ENCODE measurements around the gene UCN3.
"Not testable (repeated sequence)": the region's sequence is repeated elsewhere in the genome, so short reads cannot be mapped to it uniquely, and the experiment has no call there.

The UCN3 gene

GRCh38 chr10:5369362-5370158 is 4.8 kb downstream of the UCN3 start:
- no peak for DNase-seq

GRCh38 chr10:5370493-5371352 is 6.0 kb downstream of the UCN3 start:
- no peak for DNase-seq

GRCh38 chr10:5373307-5373706 is 8.5 kb downstream of the UCN3 start:
- DNase-seq: no peak

DNA sequence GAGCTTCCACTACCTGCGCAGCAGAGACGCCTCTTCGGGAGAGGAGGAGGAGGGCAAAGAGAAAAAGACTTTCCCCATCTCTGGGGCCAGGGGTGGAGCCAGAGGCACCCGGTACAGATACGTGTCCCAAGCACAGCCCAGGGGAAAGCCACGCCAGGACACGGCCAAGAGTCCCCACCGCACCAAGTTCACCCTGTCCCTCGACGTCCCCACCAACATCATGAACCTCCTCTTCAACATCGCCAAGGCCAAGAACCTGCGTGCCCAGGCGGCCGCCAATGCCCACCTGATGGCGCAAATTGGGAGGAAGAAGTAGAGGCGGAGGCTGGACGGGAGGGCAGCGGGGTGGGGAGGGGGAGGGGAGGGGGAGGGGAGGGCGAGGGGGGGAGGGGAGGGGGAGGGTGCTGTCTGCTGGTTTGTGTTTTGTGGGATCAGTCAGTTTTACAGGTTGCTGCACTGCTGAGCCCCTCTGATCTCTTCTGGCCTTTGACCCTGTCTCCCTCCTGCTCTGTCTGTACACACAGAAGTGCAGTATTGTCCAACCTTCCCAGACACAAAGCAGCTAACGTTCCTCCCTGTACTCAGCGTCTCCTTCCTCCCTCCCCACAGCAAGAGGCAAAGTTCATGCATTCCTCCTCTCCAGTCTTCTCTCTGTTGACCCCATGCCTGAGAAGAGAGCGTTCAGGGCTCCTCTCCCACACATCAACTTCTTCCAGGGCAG is 9.3 kb downstream of the UCN3 start:
- DNase-seq: no peak

- no peak for DNase-seq
Measured at GRCh38 chr10:5376450-5376849, 11.7 kb downstream of the UCN3 start.

DNA sequence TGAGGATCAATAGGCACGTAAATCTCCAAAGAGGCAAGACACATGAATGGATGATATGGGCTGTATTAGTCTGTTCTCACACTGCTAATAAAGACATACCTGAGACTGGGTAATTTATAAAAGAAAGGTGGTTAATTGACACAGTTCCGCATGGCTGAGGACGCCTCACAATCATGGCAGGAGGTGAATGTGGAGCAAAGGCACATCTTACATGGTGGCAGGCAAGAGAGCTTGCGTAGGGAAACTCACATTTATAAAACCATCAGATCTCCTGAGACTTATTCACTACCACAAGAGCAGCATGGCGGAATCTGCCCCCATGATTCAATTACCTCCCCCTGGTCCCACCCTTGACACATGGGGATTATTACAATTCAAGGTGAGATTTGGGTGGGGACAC is 14.4 kb downstream of the UCN3 start:
- not testable (repeated sequence) for DNase-seq

DNA sequence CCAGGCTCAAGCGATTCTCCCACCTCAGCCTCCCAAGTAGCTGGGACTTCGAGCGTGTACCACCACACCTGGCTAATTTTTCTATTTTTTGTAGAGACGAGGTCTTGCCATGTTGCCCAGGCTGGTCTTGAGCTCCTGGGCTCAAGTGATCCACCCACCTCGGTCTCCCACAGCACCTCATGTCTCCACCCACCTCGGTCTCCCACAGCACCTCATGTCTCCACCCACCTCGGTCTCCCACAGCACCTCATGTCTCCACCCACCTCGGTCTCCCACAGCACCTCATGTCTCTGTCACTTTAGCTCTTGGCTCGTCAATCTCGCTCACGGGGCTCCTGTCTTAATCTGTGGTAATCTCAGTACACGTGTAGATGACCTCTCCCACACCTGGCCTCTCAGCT is 15.6 kb downstream of the UCN3 start:
- DNase-seq: not testable (repeated sequence)

GRCh38 chr10:5381187-5381586 is 16.4 kb downstream of the UCN3 start:
- DNase-seq: no peak

DNA sequence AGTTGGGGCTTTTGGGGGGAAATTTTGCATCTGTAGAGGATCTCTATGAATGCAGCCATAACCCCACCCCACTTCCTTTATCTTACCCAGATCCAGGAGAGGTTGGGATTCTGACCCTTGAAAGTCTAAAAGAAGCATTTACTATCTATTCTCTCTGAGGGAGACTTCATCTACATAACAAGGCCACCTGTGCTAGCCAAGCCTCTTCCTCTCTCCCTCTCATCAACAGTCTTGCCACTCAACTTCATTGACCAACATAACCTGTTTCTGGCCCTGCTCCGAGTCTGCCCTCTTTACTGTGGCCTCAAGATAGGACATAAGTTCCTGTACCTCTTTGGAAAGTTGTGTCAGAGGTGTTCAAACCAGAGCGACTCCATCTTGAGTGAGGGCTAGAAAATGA is 20.5 kb downstream of the UCN3 start:
- DNase-seq: no peak

DNA sequence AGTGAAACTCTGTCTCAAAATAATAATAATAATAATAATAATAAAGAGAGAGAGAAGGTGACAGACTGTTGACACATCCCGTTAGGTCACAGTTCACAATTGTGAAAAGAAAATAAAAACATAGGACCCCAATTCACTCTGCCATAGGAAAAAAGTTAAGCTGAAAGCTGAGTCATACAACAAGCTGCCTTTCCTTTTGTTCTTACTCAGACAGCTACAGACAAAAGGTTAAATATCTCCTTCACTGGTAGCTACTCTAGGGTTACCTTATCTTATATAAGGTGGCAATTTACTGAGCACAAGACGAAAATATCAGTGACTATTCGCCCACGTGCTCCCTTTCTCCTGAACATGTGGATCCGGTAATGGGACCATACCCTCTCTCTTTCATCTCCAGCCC is 22.4 kb downstream of the UCN3 start:
- no peak for DNase-seq

DNA sequence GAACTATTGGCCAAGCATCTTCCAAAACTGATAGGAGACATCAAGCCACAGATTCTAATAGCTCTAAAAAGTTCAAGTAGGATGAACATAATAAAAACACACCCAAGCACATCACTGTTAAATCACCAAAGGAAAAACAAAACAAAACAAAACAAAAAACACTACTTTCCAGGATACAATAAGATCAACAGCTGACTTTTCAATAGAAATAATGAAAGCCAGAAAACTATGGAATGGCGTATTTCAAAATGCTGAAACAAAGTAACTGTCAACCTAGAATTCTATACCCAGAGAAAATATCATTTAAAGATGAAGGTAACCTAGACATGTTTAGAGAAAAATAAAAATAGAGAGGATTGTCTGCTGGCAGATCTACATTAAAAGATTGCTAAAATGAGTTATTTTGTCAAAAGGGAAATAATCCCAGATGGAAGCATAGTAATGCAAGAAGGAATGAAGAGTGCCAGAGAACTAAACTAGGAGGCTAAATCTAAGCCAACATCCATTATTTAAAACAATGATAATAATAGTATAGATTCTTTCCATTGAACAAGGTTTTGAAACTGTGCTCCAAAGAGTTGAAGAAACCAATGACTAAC is 25.9 kb downstream of the UCN3 start:
- no peak for DNase-seq

DNA sequence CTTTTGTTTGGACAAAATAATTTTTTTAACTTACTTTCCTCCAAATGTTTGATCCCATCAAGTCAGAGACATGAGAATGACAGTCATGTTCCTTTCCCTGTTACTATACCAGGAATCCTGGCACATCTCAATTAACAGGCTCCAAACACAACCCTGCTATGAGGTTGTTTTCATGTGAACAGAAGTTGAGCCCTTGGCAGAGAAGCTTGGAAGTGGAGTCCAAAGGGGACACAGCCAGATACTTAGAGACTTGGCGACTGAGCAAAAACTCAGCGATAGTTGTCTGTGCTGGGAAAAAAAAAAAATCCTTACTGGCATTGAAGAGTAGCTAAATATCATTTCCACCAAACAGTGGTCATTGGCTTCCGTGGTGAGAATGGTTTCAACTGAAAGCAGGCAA is 27.0 kb downstream of the UCN3 start:
- DNase-seq: no peak

DNA sequence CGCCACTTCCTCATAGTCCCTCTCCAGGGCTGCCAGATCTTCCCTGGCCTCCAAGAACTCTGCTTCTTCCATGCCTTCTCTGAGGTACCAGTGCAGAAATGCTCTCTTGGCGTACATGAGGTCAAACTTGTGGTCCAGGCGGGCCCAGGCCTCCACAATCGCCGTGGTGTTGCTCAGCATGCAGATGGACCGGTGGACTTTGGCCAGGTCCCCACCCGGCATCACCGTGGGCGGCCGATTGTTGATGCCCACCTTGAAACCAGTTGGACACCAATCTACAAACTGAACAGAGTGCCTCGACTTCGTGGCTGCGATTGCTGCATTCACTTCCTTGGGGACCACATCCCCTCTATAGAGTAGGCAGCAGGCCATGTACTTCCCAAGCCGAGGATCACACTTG is 28.8 kb downstream of the UCN3 start:
- no peak for DNase-seq

DNA sequence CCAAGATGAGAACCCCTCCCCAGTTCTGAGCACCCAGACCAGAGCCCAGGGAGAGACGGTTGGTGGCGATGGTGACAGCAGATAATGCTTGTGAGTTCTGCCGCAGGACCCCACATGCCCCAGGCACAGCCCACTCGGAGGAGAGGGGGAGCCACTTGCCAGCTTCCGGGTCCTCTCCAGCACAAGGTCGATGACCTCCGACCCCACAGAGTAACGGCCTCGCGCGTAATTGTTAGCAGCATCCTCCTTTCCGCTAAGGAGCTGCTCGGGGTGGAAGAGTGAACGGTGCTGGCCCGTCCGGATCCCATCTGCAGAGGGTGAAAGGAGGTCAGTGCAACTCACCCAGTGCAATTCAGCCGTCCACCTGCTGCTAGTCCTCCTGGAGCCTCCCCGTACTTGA is 30.4 kb downstream of the UCN3 start:
- no peak for DNase-seq

- no peak for DNase-seq
Measured at GRCh38 chr10:5396556-5397300, 32.0 kb downstream of the UCN3 start.

DNA sequence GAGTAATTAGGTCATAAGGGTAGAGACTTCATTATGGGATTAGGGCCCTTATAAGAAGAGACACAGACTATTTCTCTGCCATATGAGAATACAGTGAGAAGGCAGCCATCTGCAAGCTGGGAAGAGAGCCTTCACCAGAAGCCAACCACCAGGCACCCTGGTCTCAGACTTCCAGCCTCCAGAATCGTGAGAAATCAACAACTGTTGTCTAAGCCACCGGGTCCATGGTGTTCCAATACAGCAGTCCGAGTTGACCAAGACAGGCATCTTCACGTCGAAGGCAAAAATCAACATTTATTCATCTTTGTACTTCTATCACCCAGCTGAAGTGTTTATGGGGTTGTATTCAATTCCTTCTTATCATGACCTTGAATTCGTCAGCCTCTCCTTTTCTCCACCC is 34.6 kb downstream of the UCN3 start:
- DNase-seq: no peak

DNA sequence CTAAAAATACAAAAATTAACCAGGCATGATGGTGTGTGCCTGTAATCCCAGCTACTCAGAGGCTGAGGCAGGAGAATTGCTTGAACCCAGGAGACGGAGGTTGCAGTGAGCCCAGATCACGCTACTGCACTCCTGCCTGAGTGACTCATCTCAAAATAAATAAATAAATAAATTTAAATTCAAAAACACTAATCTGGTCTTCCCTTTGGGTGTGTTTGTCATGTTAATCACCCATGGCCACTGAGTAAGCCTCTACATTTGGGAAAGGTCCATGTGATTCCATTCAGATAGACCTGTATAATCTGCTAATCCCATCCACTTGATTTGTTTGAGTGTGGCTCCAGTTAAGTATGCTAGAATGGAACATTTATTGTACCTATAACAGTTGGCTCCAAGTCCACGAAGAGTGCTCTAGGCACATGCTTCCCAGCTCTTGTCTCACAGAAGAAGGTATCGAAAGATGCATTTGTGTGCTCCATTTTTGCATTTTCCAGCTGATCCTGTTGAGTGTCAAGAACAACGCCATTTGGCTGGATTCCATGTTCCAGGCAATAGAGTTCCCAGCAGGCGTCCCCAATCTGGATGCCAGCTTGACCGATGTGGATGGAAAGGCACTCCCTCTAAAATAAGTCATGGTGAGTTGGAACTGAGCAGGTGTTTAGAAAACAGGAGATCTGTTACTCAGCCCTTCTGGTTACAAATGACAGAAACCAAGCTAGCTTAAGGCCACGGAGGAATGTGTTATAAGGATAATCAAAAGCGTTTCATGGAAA is 35.9 kb downstream of the UCN3 start:
- no peak for DNase-seq

DNA sequence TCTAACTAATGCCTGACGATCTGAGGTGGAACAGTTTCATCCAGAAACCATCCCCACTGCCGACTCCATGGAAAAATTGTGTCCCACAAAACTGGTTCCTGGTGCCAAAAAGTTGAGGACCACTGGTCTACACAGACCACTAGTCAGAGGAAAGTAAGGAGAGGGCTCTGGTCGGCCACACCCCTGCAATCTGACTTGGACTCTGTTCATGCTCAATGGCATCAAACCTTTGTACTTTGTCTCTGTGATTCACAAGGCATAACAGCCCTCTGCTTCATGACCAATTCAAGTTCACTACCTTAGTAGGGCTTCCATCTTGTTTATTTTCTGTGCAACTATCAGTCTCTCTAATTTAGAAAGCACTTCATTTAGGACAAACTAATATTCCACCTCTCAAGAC is 38.0 kb downstream of the UCN3 start:
- DNase-seq: no peak

GRCh38 chr10:5404208-5405041 is 39.7 kb downstream of the UCN3 start, which contains the start of gene TUBAL3:
Gene TUBAL3 (minus strand): TSS chr10:5404828. CDS start chr10:5404792, 36 bp downstream.
- no peak for DNase-seq

DNA sequence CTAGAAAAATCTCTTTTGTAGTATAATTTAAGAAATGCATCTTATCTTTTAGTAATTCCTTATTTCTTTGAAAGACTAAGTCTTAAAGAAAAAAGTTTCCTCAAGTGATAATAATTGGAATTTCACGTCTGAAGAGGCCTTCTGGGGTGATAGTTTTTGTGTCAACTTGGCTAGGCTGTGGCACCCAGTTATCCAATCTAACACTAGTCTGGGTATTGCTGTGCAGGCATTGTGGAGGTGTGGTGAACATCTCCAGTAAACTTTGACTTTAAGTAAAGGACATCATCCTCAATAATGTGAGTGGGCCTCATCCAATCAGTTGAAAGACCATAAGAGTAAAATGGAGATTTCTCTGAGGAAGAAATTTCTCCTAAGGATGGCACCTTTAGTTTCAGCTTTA is 42.2 kb downstream of the UCN3 start:
- no peak for DNase-seq

- DNase-seq: not testable (repeated sequence)
Measured at GRCh38 chr10:5410787-5411186, 46.0 kb downstream of the UCN3 start.
